GM12873 (cell line): ENCODE measurements around the gene VAPA.

Source experiments
- TF ChIP-seq, protein P1 (sequence below): IDR thresholded peaks from 2 replicates; pipeline ENCODE4 v1.5.1; 2012; ENCODE audit warnings: low read depth, mild to moderate bottlenecking, moderate library complexity, low read length, control low read depth; ENCODE audit not compliant: insufficient read depth; ENCODE audit errors: missing control alignments

Gene VAPA

DNA sequence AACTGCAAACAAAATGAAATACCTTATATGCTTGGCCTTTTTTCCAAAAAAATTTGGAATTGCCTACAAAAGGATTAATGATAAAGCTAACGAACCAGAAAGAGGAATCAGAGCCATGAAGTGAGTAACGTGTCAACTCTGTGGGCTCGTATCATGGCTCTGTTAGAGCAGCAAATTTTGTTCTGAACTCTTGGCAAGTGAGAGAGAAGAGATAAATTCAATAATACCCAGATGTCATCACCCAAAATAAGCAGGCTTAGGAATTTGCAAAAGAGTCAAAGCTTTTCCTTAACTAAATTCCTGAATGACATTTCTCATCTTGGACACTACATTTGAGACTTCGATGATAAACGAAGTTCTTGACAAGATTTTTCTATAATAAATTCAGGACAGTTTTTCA, 23.6 kb upstream of the VAPA start:
- TF ChIP-seq, protein P1, sequence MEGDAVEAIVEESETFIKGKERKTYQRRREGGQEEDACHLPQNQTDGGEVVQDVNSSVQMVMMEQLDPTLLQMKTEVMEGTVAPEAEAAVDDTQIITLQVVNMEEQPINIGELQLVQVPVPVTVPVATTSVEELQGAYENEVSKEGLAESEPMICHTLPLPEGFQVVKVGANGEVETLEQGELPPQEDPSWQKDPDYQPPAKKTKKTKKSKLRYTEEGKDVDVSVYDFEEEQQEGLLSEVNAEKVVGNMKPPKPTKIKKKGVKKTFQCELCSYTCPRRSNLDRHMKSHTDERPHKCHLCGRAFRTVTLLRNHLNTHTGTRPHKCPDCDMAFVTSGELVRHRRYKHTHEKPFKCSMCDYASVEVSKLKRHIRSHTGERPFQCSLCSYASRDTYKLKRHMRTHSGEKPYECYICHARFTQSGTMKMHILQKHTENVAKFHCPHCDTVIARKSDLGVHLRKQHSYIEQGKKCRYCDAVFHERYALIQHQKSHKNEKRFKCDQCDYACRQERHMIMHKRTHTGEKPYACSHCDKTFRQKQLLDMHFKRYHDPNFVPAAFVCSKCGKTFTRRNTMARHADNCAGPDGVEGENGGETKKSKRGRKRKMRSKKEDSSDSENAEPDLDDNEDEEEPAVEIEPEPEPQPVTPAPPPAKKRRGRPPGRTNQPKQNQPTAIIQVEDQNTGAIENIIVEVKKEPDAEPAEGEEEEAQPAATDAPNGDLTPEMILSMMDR = no peak

DNA sequence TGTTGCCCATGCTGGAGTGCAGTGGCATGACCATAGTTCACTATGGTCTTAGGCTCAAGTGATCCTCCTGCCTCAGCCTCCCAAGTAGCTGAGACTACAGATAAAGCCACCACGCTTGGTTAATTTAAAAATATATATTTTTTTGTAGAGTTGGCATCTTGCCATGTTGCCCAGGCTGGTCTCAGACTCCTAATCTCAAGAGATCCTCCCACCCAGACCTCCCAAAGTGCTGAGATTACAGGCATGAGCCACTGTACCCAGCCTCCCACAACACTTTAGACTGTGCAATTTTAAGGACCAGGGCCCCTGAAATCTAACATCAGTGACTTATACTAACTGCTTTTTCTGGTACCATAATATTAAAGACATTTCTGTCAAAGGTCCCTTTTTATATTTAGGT, 22.9 kb upstream of the VAPA start:
- TF ChIP-seq, protein P1 = no peak

DNA sequence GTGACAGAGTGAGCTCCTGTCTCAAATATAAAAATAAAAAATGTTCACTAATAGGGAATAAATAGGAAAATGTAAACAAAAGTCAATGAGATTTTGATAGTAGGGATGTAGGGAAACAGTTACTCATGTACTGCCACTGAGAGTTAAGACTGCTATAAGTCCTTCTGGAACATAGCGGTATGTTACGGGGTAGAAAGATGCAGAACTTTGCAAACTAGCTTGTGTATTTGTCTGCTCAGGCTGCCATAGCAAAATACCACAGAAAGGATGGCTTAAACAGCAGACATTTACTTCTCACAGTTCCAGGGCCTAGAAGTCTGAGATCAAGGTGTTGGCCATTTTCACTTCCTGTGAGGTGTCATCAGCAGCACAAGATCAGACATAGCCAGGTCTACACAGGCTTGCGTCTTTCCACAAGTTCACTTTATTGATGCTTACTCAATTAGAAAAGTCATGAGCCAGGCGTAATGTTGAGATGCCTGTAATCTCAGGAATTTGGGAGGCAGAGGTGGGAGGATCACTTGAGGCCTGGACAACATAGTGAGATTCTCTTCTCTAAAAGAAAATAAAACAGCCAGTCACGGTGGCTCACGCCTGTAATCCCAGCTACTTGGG, 19.3 kb upstream of the VAPA start:
- TF ChIP-seq, protein P1 = no peak

DNA sequence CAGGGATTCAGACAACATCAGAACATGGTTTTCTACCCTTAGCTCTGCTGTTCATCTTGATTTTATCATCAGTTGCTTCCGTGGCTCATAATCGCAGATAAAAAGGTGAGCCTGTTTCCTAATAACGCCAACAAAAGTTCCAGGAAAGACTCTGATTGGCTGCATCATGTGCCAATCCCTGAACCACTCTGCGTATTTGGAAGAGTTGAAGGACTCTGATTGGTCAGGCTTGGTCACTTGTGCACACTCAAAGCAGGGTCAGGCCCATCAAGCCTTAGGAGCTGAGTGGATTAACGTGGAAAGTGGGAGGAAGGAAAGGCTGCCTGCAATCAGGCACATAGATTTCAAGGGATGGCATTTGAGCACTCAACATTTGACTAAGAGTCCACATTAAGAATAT, 16.7 kb upstream of the VAPA start:
- TF ChIP-seq, protein P1 = no peak

DNA sequence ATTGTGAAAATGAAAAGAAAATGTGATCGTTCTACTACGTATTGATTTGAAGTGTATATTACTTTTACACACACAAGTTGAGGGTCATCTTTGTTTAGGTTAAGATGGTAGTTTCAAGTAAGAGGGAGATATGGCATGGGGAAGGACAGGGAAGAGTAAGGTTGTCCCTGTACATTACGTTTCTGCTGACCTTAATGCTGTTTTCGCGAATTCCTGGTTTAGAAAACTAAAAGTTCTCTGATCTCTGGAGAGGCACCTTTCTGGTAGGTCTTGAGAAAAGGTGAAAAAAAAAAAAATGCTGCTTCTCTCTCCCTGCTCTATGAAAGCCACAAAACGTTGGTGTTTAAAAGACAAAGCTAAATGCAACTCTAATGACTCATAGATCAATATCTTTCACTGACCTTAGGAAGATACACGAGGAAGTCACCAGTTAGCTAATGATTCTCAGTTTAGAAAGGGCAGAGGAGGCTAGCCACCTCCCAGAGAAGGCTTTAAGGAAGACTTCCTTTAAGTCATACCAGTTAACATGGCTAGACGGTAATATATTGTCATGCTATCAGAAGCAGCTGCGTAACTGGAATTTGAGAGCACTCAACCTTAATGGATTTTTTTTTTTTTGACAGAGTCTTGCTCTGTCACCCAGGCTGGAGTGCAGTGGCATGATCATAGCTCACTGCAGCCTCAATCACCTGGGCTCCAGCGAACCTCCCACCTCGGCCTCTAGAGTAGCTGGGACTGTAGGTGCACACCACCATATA, 14.8 kb upstream of the VAPA start:
- TF ChIP-seq, protein P1 = no peak

DNA sequence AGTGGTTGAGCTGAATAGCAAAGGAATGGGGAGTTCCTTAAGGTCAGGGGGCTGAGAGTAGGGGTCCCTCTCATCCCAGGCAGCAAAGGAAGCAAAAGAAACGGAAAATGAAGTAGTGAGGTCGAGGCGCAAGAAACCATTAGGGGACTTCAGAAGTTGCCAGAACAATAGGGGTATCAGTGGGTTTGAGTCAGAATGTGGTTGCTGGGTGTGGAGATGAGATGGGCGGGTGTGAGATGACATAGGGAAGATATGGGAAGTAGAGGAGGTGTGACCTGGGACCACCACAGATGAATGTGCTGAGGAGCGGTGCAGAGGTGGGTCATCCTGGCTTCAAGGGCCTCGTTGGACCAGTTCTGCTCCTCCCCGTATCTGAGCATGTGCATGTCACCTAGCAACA, 13.1 kb upstream of the VAPA start:
- TF ChIP-seq, protein P1 = no peak

DNA sequence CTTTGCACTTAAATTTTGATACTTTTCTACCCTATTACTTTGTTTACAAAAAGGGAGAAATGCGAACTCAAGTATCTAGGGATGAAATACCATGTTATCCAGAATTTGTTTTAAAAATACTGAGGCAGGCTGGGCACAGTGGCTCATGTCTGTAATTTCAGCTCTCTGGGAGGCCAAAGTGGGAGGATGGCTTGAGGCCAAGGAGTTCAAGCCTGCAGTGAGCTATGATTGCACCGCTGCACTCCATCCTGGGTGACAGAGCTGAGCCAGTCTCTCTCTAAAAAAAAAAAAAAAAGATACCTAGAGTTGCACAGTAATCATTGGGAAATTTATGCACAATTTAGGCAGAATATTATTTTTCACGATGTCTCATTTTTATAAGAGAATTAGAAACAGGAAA, 12.4 kb upstream of the VAPA start:
- TF ChIP-seq, protein P1 = no peak
